ENCODE results near the gene ADAMTSL3.

The ADAMTSL3 gene
- total RNA-seq: 0 reads per million in 2 donors

- DNase-seq: peak in 1 of 5 experiments; percentile 18
Measured at GRCh38 chr15:83653639-83654378, at the start of gene ADAMTSL3. Gene ADAMTSL3 (plus strand): TSS chr15:83654123. CDS start chr15:83655762, 1,639 bp downstream.

DNA sequence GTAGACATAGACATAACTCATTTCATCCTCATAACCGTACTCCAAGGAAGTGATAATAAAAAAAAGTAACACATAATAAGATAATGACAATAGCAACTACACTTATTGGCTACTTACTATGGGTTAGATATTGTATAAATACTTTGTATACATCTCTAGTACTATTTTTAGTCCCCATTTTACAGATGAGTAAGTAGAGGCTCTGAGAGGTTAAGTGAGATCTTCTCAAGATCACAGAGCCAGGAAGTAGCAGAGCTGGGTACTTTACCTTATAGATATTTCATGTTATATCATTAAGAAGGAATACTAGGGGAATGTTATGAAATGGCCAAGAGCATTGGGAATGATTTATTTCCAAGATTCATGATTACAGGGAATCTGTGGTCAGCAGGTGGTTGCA is 49.4 kb upstream of the ADAMTSL3 start:
- no peak for DNase-seq

- DNase-seq: no peak
Measured at GRCh38 chr15:83605111-83605945, 48.6 kb upstream of the ADAMTSL3 start.

DNA sequence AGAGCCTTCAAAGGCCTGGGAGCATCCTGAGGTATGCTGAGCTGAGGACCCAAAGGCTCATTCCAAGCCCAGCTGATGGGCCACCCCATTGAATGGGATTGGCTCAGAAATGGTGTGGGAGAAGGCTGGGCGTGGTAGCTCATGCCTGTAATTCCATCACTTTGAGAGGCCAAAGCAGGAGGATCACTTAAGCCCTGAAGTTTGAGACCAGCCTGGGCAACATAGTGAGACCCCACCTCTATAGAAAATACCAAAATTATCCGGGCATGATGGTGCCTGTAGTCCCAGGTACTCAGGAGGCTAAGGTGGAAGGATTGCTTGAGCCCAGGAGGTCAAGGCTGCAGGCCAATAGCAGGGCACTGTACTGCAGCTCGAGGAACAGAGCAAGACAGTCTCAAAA is 43.8 kb upstream of the ADAMTSL3 start:
- DNase-seq: no peak

DNA sequence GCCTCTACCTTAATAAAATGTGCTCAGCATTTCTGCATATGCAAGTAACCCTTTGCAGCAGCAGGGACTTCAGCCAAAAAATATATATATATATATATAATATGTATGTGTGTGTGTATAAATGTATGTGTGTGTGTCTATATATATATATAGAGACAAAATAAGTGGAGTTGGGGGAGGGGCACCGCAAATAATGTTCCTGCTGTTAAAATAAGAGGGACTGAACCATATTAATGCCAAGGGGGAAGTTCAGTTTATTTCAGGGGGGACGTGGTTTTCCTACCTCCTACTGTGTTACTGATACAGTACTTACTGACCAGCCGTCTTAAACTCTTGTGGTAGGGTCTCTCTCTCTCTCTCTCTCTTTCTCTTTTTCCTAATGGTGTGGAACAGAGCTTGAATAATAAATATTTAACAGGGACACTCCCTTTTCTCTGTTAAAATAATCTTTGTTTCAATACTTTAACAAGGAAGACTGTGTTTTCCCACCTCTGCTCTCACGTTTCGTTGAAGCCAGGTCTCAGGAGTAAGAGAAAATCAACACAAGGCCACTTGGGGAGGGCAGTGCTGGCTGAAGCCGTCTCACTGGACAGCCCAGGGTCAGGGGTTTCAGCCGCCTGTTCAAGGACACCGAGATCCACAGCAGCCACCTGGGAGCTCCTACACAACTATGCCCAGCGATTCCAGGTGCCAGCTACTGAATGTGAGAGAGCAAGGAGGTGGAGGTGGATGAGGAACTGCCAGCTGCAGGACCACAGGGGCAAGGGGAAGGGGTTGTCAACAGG is 42.8 kb upstream of the ADAMTSL3 start:
- DNase-seq: no peak

- no peak for DNase-seq
Measured at GRCh38 chr15:83612226-83612625, 41.7 kb upstream of the ADAMTSL3 start.

GRCh38 chr15:83612898-83613635 is 40.9 kb upstream of the ADAMTSL3 start:
- no peak for DNase-seq

GRCh38 chr15:83613714-83614113 is 40.2 kb upstream of the ADAMTSL3 start:
- no peak for DNase-seq

DNA sequence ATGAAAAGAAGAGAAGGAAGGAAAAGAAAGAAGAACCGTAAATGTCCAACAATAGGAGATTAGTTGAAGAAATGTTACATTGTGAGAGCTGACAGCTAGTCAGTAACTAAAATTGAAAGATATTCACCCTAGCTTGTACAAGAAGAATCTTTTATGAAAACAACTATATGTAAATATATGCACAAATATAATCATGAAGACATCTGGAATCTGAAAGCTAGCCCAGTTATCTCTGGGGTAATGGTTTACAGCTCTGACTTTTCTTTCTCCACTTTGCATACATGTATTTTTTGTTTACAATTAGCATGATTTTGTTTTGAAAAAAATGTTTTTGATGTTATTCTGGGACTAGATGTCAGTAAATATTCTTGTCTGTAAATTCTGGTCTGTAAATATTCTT is 37.1 kb upstream of the ADAMTSL3 start:
- no peak for DNase-seq

- DNase-seq: peak in 1 of 5 experiments; percentile 61
Measured at GRCh38 chr15:83626171-83626802, 27.6 kb upstream of the ADAMTSL3 start.

GRCh38 chr15:83631534-83631933 is 22.4 kb upstream of the ADAMTSL3 start:
- DNase-seq: no peak

GRCh38 chr15:83643201-83643600 is 10.7 kb upstream of the ADAMTSL3 start:
- no peak for DNase-seq

GRCh38 chr15:83644439-83644838 is 9.5 kb upstream of the ADAMTSL3 start:
- DNase-seq: no peak

GRCh38 chr15:83650831-83651230 is 3.1 kb upstream of the ADAMTSL3 start:
- DNase-seq: no peak

- no peak for DNase-seq
Measured at GRCh38 chr15:83651541-83651940, 2.4 kb upstream of the ADAMTSL3 start.

DNA sequence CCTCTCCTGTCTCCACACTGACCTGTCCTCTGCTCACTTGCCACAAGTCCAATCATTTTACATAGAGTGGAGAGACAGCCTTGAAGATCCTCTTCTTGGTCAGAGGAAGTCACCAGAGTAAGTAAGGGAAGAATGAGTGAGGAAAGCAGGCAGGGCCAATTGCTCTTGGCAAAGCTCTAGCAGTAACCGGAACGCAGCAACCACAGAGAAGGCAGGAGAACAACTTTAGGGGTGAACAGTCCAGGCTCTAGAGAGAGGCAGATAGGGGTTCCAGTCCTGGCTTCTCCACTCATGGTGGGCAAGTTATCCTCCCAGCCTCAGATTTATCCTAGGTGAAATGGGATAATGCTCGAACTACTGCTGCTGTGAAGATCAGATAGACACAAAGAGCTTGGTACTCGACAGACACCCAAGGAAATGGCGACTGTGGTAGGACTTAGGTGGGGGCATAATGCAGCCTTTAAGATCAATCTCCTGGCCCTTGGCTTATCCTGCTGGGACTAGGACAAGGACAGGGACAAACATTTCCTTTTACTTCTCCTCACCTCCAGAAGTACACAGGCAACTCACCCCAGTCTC is 1.2 kb upstream of the ADAMTSL3 start:
- no peak for DNase-seq

DNA sequence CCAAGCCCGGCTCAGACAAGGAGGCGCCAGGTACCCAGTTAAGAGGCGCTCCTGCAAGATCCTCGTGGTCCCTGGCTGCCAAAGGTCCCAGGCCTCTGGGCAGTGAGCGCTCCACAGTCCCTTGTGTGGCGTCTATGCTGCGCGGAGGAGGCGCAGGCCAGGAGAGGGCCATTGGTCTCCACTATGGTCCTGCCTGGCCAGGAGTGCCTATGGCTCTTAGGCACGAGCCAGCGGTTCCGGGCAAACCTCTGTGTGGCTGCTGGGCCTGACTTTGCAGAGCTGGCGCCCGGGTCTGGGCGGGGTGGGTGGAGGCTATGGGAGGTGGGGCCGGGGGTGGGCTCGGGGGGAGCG is 660 bp upstream of the ADAMTSL3 start:
- DNase-seq: no peak

DNA sequence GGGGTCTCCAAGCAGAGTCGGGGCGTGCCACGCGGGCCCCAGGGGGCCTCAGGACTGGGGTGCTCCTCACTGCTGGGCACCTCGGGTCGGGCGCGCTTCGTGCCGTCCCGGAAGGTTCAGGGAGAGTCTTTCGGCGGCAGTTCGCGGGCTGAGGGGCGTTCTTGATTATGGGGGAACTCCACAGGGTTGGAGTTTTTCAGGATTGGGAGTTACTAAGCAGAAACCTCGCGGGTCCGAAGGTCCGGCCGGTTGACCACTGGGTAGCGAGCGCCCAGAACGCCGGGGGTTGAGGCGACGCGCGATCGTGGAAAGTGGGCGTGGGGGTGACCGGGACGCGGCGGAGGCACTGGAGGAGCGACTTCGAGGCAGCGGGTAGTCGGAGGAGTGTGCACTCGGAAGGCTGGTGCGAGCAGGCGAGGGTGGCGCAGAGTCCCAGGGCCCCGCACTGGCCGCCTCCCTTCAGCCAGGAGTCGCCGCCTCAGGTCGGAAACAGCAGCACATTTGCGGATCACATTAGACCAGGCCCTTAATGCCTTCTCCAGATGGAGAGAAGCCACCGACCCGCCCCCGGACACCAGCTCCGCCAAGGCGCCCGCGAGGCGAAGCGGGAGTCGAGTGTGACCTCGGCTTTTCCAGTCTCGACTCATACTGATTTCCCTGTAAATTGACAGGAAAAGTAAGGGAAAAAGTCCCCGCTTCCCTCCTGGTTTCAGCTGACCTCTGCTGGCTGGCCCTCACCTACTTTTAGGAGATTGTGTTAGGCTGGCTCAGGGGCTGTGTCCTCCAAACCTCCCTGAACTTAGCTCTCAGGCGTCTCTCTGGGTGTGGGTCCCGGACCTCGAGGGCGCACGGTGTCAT is 685 bp downstream of the ADAMTSL3 start:
- DNase-seq: no peak

GRCh38 chr15:83655237-83655616 is 1.3 kb downstream of the ADAMTSL3 start:
- DNase-seq: no peak

DNA sequence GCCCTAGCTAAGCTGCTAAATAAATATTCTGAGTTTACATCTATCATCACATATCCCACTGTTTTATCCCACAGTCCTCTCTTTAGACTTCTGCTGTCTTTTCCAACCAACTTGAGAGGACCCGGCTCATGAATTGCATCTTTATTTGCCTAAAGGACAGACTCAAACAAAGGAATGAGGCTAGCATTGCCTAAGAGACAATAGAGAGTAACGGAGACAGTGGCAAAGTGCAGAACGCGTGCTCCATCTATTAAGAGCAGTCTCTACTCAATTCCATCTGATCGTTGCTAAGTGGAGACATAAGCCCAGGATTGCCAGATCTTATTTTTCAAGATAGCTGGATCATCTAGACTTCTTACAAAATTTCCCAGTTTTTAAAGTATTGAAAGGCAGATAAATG is 2.3 kb downstream of the ADAMTSL3 start:
- DNase-seq: no peak

Measured in T-helper 2 cell (primary cell).